Lower leg skin (tissue), 3 donors: ENCODE results near the gene AGBL1.
"Not testable (repeated sequence)": the region's sequence is repeated elsewhere in the genome, so short reads cannot be mapped to it uniquely, and the experiment has no call there.

Experiments
- CTCF ChIP-seq, 3 donors: fragments of 450-650 bp; IDR thresholded peaks; one replicate each; pipeline ENCODE4 v1.5.1; 2016; ENCODE audit warnings: antibody characterized with exemption in 3 of 3, mild to moderate bottlenecking in 3 of 3, moderate library complexity in 2 of 3
- POLR2A ChIP-seq, 2 donors: fragments of 450-650 bp; IDR thresholded peaks; one replicate each; pipeline ENCODE4 v1.6.1; 2016 to 2017; ENCODE audit warnings: antibody characterized with exemption in 2 of 2, mild to moderate bottlenecking in 1 of 2, moderate library complexity in 1 of 2

- TF ChIP-seq CTCF, POLR2A (IDR thresholded peaks at IDR 0.05): not testable (repeated sequence)
These were observed 385.9 kb downstream of the AGBL1 start for GRCh38 chr15:86465470-86466039.
